Uterus (tissue), 2 donors: Measurements from ENCODE around the gene VEPH1.

ENCODE experiments used
- CTCF ChIP-seq, 4 experiments: fragments of 200-600 bp in 2 of 4; fragments of 450-650 bp in 2 of 4; sonication (generic) in 2 of 4; IDR thresholded peaks; one replicate each; pipeline ENCODE4 v1.5.1; 2016 to 2019; ENCODE audit warnings: antibody characterized with exemption in 4 of 4, mild to moderate bottlenecking in 2 of 4, moderate library complexity in 1 of 4
- POLR2A ChIP-seq, 2 donors: fragments of 450-650 bp; IDR thresholded peaks; one replicate each; pipeline ENCODE4 v1.6.1; 2016; ENCODE audit warnings: antibody characterized with exemption in 2 of 2, mild to moderate bottlenecking in 1 of 2, moderate library complexity in 1 of 2

GRCh38 chr3:157369727-157370421 is 133.3 kb downstream of the VEPH1 start:
- no peak for TF ChIP-seq CTCF (IDR thresholded peaks at IDR 0.05)
- no peak for TF ChIP-seq POLR2A (IDR thresholded peaks at IDR 0.05)
